Fibroblast of lung (primary cell): ENCODE measurements around the gene ZNF474. TPM values are rescaled to one million over a fixed set of nuclear protein-coding genes. Genes with fewer than 3 reads are reported as not detected.

ENCODE experiments used
- DNase-seq, 2 donors: peaks; one replicate each; pipeline versions ENCODE4 v3.0.0 to v3.0.0-alpha.2; 2010; ENCODE audit warnings: low read depth in 2 of 2
- H2AFZ ChIP-seq: 2 replicates; pipeline ENCODE4 v1.5.1; 2012; ENCODE audit warnings: low read length, control low read depth, inconsistent platforms
- H3K27ac ChIP-seq: 2 replicates; pipeline ENCODE4 v1.5.1; 2011; ENCODE audit warnings: low read length, control low read depth; ENCODE audit not compliant: insufficient read depth
- H3K27me3 ChIP-seq: 2 replicates; pipeline ENCODE4 v1.5.1; 2011; ENCODE audit warnings: mild to moderate bottlenecking, low read length; ENCODE audit not compliant: control insufficient read depth, insufficient read depth
- H3K36me3 ChIP-seq: 2 replicates; pipeline ENCODE4 v1.5.1; 2011; ENCODE audit warnings: low read length; ENCODE audit not compliant: control insufficient read depth, insufficient read depth
- H3K4me1 ChIP-seq: 2 replicates; pipeline ENCODE4 v1.5.1; 2011; ENCODE audit warnings: low read length; ENCODE audit not compliant: control insufficient read depth, insufficient read depth; ENCODE audit errors: extremely low read depth
- H3K4me2 ChIP-seq: 2 replicates; pipeline ENCODE4 v1.5.1; 2011; ENCODE audit warnings: low read length, control low read depth; ENCODE audit not compliant: insufficient read depth; ENCODE audit errors: extremely low read depth
- H3K4me3 ChIP-seq, 4 experiments: fragments of 200-600 bp in 1 of 4; sonication (generic) in 1 of 4; replicated peaks in 1 of 4; 2 replicates each; pipeline ENCODE4 v1.5.1; 2011 to 2016; ENCODE audit warnings: low read length in 4 of 4, low read depth in 3 of 4, mild to moderate bottlenecking in 3 of 4, control low read depth in 2 of 4, inconsistent platforms in 1 of 4, mixed read lengths in 1 of 4; ENCODE audit not compliant: insufficient read depth in 1 of 4; ENCODE audit errors: control extremely low read depth in 1 of 4
- H3K79me2 ChIP-seq: 2 replicates; pipeline ENCODE4 v1.5.1; 2012; ENCODE audit warnings: mild to moderate bottlenecking, low read length, inconsistent platforms; ENCODE audit not compliant: control insufficient read depth, insufficient read depth
- H3K9ac ChIP-seq: 2 replicates; pipeline ENCODE4 v1.5.1; 2011; ENCODE audit warnings: mild to moderate bottlenecking, low read length, control low read depth; ENCODE audit not compliant: insufficient read depth
- H3K9me3 ChIP-seq: 2 replicates; pipeline ENCODE4 v1.5.1; 2012; ENCODE audit warnings: low read depth, low read length; ENCODE audit not compliant: control insufficient read depth, insufficient read depth
- H4K20me1 ChIP-seq: 2 replicates; pipeline ENCODE4 v1.5.1; 2011; ENCODE audit warnings: low read length; ENCODE audit not compliant: control insufficient read depth, insufficient read depth; ENCODE audit errors: extremely low read depth
- EZH2 ChIP-seq: IDR thresholded peaks from 2 replicates; pipeline ENCODE4 v1.5.1; 2012; ENCODE audit warnings: low read length, control low read depth, mild to moderate bottlenecking; ENCODE audit errors: missing control alignments
- polyA plus RNA-seq, 2 donors: library from polyadenylated mRNA; depleted of rRNA in 1 of 2; stranded (reverse) in 1 of 2; unstranded in 1 of 2; fragments of >200 nt; gene quantifications; 2 replicates each; pipeline ENCODE4 v1.2.1, GENCODE V29; 2011 to 2012; ENCODE audit warnings: missing spikeins in 1 of 2
- total RNA-seq: library from RNA; depleted of rRNA; stranded (reverse); fragments of >200 nt; gene quantifications from 2 replicates; pipeline ENCODE4 v1.2.1, GENCODE V29; 2014
- TF ChIP-seq, protein P1 (sequence below), 2 donors: IDR thresholded peaks in 1 of 2; conservative IDR thresholded peaks in 1 of 2; 1 replicate in 1 of 2; 2 replicates in 1 of 2; pipeline ENCODE4 v1.5.1; 2011 to 2012; ENCODE audit warnings: low read length in 2 of 2, control low read depth in 1 of 2, inconsistent platforms in 1 of 2, low read depth in 1 of 2, mild to moderate bottlenecking in 1 of 2

The ZNF474 gene
- total and polyA plus RNA-seq, 2 donors (not counting 1 experiment from before 2014, with no cell fraction given) = 0.17 to 0.20 TPM

DNA sequence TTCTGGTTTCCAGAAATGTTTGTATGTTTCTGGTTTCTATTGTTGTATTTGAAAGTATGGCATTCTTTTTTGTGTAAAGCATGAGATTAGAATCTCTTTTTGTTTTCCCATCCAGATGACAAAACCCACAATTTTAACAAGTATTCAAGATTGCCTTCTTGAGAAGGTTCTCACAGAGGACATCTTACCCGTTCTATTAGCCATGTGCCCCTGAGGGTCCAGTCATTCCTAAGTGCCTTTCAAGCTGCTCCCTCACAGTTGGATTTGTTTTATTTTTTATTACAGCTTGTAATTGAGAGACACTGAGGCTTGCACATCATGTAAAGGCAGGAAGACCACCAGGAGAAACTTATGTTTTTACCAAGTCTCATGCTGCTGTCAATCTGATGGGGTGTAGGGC is 32.0 kb upstream of the ZNF474 start:
- H3K9ac ChIP-seq = no peak overlapping the region
- no peak overlapping the region for H2AFZ ChIP-seq
- H4K20me1 ChIP-seq = no peaks in the 10 kb centered on the region
- no peak overlapping the region for H3K27ac ChIP-seq
- no peak for DNase-seq
- H3K9me3 ChIP-seq = no peaks in the 10 kb centered on the region
- H3K79me2 ChIP-seq = no peaks in the 10 kb centered on the region
- TF ChIP-seq, protein P1, sequence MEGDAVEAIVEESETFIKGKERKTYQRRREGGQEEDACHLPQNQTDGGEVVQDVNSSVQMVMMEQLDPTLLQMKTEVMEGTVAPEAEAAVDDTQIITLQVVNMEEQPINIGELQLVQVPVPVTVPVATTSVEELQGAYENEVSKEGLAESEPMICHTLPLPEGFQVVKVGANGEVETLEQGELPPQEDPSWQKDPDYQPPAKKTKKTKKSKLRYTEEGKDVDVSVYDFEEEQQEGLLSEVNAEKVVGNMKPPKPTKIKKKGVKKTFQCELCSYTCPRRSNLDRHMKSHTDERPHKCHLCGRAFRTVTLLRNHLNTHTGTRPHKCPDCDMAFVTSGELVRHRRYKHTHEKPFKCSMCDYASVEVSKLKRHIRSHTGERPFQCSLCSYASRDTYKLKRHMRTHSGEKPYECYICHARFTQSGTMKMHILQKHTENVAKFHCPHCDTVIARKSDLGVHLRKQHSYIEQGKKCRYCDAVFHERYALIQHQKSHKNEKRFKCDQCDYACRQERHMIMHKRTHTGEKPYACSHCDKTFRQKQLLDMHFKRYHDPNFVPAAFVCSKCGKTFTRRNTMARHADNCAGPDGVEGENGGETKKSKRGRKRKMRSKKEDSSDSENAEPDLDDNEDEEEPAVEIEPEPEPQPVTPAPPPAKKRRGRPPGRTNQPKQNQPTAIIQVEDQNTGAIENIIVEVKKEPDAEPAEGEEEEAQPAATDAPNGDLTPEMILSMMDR (conservative IDR thresholded peaks at IDR 0.05 in 1 of 2, IDR thresholded peaks at IDR 0.05 in 1 of 2; ENCODE audit: low read depth in 1 of 2, low read length in 2 of 2) = no peak
- TF ChIP-seq EZH2 = no peak
- H3K4me2 ChIP-seq = no peak overlapping the region
- H3K4me3 ChIP-seq = no peak overlapping the region
- H3K36me3 ChIP-seq = no peaks in the 10 kb centered on the region
- peaks cover 29% of the 10 kb centered on the region for H3K4me1 ChIP-seq
- H3K27me3 ChIP-seq = no peaks in the 10 kb centered on the region

DNA sequence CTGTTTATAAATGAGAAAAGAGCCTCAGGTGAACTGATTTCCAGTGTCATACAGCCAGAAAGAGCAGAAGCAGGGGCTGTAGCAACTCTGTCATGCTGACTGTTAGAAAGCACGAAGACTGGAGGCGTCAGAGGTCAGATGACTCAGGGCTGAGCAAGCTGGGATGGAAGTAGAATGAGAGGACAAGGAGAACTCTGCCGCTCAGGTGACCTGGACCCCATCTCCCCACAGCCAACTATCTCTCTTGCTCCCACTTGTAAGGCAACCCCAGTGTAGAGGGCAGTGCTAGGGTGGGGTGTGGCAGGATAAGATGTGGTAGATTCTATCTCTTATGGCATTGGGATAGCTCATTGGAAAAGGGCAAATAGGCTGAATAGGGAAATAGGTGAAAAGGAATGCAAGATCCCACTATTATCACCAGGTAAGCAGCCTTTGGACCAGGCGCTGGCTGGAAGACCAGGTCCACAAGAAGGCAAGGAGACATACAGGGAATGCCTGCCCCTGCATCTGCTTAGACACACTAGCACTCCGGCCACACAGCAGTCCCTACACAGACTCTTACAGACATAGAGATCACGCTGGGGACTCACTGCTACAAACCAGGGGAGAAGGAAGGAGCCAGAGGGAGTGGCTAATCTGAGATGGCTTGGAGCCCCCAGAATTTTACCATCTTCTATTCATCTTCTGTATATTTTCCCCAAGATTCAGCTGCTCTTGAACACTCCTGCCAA is 30.1 kb upstream of the ZNF474 start:
- Histone ChIP-seq H3K27me3 (no peaks in the 10 kb centered on the region), H4K20me1 (no peaks in the 10 kb centered on the region), H3K36me3 (no peaks in the 10 kb centered on the region), H3K4me2 (peak overlapping the region; percentile 58), H3K79me2 (no peaks in the 10 kb centered on the region), H3K27ac (no peak overlapping the region), H2AFZ (no peak overlapping the region), H3K9me3 (no peaks in the 10 kb centered on the region), H3K9ac (no peak overlapping the region), H3K4me3 (no peak overlapping the region), H3K4me1 (peaks cover 21% of the 10 kb centered on the region)
- TF ChIP-seq, protein P1 (conservative IDR thresholded peaks at IDR 0.05 in 1 of 2, IDR thresholded peaks at IDR 0.05 in 1 of 2; ENCODE audit: low read depth in 1 of 2, low read length in 2 of 2) = no peak
- no peak for TF ChIP-seq EZH2
- peak; percentile 73 to 88 for DNase-seq

DNA sequence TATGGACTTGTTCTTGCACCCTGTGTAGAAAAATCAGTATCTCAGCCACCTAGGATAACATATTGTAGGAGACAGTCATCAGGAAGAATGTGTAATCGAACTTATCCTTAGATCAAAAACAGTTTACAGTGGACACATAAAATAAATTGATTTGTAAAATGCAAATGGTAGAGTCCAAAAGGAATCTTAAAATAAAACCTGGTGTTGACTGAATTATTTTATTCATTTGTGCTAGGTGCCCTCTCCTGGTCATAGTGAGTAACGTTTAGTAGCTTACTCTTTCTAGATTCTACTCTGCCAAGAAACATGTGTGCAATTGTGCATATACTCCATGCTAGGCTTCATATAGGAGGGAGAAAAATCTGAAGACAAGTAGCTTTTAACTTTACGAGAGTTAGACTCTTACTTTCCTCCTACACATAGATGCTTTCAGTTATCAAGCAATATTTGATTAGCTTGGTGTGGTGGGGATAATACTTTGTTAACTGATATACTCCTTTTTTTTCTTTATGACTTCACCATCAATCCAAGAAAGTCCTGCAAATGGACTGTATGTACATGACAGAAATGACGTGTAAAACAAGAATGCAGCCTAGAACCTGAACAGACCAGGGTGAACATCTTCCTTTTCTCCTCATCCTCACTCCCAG is 27.6 kb upstream of the ZNF474 start:
- peaks cover 10% of the 10 kb centered on the region for H3K4me1 ChIP-seq
- peak; percentile 55 to 82 for DNase-seq
- H3K27me3 ChIP-seq = no peaks in the 10 kb centered on the region
- no peak for TF ChIP-seq EZH2
- TF ChIP-seq, protein P1 (conservative IDR thresholded peaks at IDR 0.05 in 1 of 2, IDR thresholded peaks at IDR 0.05 in 1 of 2; ENCODE audit: low read depth in 1 of 2, low read length in 2 of 2) = peak; percentile 49 to 69
- H2AFZ ChIP-seq = no peak overlapping the region
- H3K4me2 ChIP-seq = no peak overlapping the region
- H3K36me3 ChIP-seq = no peaks in the 10 kb centered on the region
- no peak overlapping the region for H3K27ac ChIP-seq
- no peaks in the 10 kb centered on the region for H4K20me1 ChIP-seq
- no peak overlapping the region for H3K4me3 ChIP-seq
- no peak overlapping the region for H3K9ac ChIP-seq
- no peaks in the 10 kb centered on the region for H3K79me2 ChIP-seq
- H3K9me3 ChIP-seq = no peaks in the 10 kb centered on the region
